Stomach smooth muscle (tissue), 2 donors: Measurements from ENCODE around the gene CELA2A.
"Not testable (repeated sequence)": the region's sequence is repeated elsewhere in the genome, so short reads cannot be mapped to it uniquely, and the experiment has no call there.

Experiments used
- H3K27ac ChIP-seq: one replicate; pipeline ENCODE4 v1.7.0; 2013; ENCODE audit warnings: mild to moderate bottlenecking, low read length, inconsistent platforms
- H3K27me3 ChIP-seq, 2 donors: one replicate each; pipeline ENCODE4 v1.7.0; 2013; ENCODE audit warnings: low read length in 2 of 2; ENCODE audit not compliant: insufficient read depth in 2 of 2, control insufficient read depth in 1 of 2
- H3K36me3 ChIP-seq, 2 donors: one replicate each; pipeline ENCODE4 v1.7.0; 2013; ENCODE audit warnings: low read length in 2 of 2; ENCODE audit not compliant: control insufficient read depth in 2 of 2, insufficient read depth in 2 of 2
- H3K4me1 ChIP-seq: one replicate; pipeline ENCODE4 v1.7.0; 2013; ENCODE audit warnings: low read length; ENCODE audit not compliant: control insufficient read depth, insufficient read depth
- H3K4me3 ChIP-seq, 2 donors: one replicate each; pipeline ENCODE4 v1.7.0; 2013; ENCODE audit warnings: low read length in 2 of 2
- H3K9ac ChIP-seq, 2 donors: one replicate each; pipeline ENCODE4 v1.7.0; 2013; ENCODE audit warnings: low read length in 2 of 2, mild to moderate bottlenecking in 1 of 2
- H3K9me3 ChIP-seq, 2 donors: one replicate each; pipeline ENCODE4 v1.7.0; 2013; ENCODE audit warnings: low read length in 2 of 2; ENCODE audit not compliant: control insufficient read depth in 2 of 2
- donor health status: healthy.
- donor health status: Pancreatic carcinoma.

CELA2A gene

DNA sequence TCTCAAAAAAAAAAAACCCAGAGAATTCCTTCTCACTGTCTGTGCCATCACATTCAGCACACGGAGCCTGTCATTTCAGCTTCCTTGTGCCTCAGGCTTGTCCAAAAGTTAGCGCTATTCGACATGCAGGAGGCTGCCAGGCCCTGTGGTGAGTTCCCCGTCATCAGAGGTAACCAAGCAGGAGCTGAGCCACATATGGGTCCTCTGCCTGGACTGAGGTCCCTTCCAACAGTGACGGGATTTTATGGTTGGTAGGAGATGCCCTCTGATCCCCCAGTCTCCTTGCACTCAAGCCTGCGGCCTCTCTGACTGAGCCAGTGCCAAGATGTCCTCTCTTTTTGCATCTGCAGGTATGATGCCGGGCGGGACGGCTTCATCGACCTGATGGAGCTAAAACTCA is 31.0 kb upstream of the CELA2A start:
- no peaks in the 10 kb centered on the region for H3K27me3 ChIP-seq
- no peak overlapping the region for H3K9ac ChIP-seq
- no peak overlapping the region for H3K4me3 ChIP-seq
- no peaks in the 10 kb centered on the region for H3K9me3 ChIP-seq
- H3K36me3 ChIP-seq, result peaks cover 0 to 5% of the 10 kb centered on the region in 2 donors
- no peak overlapping the region for H3K27ac ChIP-seq
- peaks cover 35% of the 10 kb centered on the region for H3K4me1 ChIP-seq

DNA sequence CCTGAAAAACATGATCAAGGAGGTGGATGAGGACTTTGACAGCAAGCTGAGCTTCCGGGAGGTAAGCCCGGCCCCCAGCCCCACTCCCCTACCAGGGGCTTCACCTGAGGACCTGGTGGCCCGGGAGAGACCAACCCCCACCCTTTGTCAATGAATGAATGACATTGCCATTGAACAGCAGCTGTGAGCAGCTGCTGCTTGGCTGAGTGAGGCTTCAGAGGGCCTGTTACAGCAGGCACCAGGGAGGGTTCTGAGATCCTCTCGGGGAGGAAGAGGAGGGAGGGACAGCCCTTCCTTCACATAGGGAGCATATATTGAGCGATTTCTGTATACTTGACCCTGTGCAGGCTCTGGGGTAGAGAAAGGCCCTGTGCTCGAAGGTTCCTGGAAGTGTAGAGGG is 30.6 kb upstream of the CELA2A start:
- Histone ChIP-seq H3K4me3 (no peak overlapping the region), H3K9me3 (no peaks in the 10 kb centered on the region), H3K4me1 (peaks cover 35% of the 10 kb centered on the region), H3K27ac (peak overlapping the region; percentile 76), H3K9ac (peak overlapping the region in 1 of 2 donors; percentile 35), H3K36me3 (peaks cover 0 to 5% of the 10 kb centered on the region in 2 donors), H3K27me3 (no peaks in the 10 kb centered on the region)

DNA sequence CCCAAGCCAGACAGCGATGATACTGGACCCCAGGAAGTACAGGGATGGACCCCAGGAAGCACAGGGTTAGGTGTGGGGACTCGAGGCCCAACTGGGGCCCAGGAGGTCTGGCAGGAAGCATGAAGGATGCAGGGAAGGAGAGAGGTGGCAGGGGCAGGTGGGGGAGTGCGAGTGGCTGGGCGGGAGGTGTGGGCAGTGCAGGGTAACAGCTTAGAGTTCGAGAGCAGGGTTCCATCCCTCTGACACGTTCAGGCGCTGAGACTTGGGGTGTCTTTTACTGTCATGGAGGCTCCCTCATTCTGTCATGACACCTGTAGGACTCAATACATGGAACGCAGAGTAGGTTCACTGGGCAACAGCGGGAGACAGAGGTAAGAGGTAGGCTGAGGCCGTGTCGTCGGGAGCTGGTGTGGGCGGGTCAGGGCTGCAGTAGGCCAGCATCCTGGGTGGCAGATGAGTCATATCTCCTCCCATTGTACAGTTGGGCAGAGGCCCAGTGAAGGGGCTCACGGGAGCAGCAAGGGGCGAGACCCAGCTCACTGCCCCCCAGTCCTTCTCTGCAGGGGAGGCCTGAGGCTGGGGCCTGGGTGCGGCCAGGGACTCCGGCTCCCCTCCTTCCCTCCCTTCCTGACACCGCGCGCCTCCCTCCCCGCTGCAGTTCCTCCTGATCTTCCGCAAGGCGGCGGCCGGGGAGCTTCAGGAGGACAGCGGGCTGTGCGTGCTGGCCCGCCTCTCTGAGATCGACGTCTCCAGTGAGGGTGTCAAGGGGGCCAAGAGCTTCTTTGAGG is 29.8 kb upstream of the CELA2A start:
- H3K9ac ChIP-seq, result peak overlapping the region; percentile 35 to 51
- H3K36me3 ChIP-seq, result peaks cover 0 to 5% of the 10 kb centered on the region in 2 donors
- H3K27ac ChIP-seq, result peak overlapping the region; percentile 76
- no peaks in the 10 kb centered on the region for H3K27me3 ChIP-seq
- H3K9me3 ChIP-seq, result no peaks in the 10 kb centered on the region
- peaks cover 30% of the 10 kb centered on the region for H3K4me1 ChIP-seq
- H3K4me3 ChIP-seq, result peak overlapping the region; percentile 16 to 58

DNA sequence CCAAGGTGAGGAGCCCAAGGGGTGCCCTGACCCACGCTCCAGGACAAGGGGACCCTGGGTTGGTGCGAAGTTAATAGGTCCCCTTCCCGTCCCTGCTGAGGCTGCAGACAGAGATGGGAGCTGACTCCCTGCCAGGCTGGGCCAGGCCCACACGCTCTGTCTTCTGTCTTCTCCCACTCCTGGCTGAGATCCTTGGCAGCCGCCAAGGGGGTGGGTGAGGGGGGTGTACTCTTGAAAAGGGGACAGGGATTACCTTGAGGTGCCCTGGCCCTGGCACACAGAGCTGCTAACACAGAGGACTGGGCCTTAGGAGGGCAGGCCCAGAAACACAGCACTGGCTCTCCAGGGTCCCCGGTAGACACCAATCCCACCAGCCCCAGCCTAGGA is 29.3 kb upstream of the CELA2A start:
- Histone ChIP-seq H3K9ac (peak overlapping the region; percentile 29 to 35), H3K9me3 (no peaks in the 10 kb centered on the region), H3K27ac (peak overlapping the region; percentile 76), H3K4me3 (peak overlapping the region; percentile 1 to 58), H3K36me3 (peaks cover 0 to 5% of the 10 kb centered on the region in 2 donors), H3K4me1 (peaks cover 29% of the 10 kb centered on the region), H3K27me3 (no peaks in the 10 kb centered on the region)

DNA sequence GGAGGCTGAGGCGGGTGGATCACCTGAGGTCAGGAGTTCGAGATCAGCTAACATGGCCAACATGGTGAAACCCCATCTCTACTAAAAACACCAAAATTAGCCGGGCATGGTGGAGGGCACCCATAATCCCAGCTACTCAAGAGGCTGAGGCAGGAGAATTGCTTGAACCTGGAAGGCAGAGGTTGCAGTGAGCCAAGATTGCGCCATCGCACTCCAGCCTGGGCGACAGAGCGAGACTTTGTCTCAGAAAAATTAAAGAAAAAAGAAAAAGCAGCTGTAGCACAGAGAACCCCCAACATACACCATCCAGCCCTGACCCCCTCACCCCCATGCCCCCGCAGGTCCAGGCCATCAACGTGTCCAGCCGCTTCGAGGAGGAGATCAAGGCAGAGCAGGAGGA is 28.3 kb upstream of the CELA2A start:
- not testable (repeated sequence) for H3K36me3 ChIP-seq, H3K27me3 ChIP-seq, H3K4me3 ChIP-seq, H3K27ac ChIP-seq, H3K9me3 ChIP-seq, H3K9ac ChIP-seq
- H3K4me1 ChIP-seq, result peaks cover 27% of the 10 kb centered on the region

DNA sequence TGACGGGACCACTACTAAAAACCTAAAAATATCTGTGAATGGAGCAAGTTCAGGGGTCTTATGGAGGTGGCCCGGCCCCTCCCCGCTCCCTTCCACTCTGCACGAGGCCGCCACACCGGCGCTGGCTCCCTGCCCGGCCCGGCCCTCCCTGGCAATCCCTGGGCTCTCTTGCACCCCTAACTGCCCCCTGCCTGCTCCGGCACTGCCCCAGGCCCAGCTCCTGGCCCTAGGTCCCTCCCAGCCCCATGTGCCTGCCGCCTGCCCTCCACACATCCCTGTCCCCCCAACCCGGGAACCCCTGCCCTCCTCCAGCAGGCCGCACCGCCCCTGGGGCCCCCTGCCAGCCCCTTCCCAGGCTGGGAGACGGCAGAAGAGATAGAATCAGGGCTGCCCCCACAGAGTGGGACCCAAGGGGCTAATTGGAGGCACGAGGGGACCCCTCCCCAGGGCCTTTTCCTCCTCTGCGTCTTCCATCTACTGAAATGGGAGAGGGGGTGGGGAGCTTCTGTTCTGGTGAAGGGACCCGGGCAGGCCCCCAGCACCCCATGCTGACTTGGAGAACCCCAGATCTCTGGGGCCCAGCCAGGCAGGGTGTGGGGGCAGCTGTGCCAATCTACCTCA is 27.6 kb upstream of the CELA2A start:
- Histone ChIP-seq H3K36me3 (peaks cover 0 to 5% of the 10 kb centered on the region in 2 donors), H3K4me3 (no peak overlapping the region), H3K4me1 (peaks cover 27% of the 10 kb centered on the region), H3K27me3 (no peaks in the 10 kb centered on the region), H3K9ac (no peak overlapping the region), H3K9me3 (no peaks in the 10 kb centered on the region), H3K27ac (no peak overlapping the region)

DNA sequence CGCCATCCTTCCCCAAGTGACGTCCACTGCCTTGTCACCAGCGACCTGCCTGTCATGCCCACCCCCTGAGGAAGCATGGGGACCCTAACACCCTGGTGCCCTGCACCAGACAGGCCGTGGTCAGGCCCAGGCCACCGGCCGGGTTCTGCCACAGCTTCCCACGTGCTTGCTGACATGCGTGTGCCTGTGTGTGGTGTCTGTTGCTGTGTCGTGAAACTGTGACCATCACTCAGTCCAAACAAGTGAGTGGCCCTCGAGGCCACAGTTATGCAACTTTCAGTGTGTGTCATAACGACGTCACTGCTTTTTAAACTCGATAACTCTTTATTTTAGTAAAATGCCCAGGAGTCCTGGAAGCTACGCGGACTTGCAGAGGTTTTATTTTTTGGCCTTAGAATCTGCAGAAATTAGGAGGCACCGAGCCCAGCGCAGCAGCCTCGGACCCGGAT is 26.8 kb upstream of the CELA2A start:
- no peak overlapping the region for H3K9ac ChIP-seq
- peaks cover 0 to 5% of the 10 kb centered on the region in 2 donors for H3K36me3 ChIP-seq
- no peaks in the 10 kb centered on the region for H3K9me3 ChIP-seq
- peaks cover 27% of the 10 kb centered on the region for H3K4me1 ChIP-seq
- H3K27me3 ChIP-seq, result no peaks in the 10 kb centered on the region
- no peak overlapping the region for H3K27ac ChIP-seq
- H3K4me3 ChIP-seq, result no peak overlapping the region

DNA sequence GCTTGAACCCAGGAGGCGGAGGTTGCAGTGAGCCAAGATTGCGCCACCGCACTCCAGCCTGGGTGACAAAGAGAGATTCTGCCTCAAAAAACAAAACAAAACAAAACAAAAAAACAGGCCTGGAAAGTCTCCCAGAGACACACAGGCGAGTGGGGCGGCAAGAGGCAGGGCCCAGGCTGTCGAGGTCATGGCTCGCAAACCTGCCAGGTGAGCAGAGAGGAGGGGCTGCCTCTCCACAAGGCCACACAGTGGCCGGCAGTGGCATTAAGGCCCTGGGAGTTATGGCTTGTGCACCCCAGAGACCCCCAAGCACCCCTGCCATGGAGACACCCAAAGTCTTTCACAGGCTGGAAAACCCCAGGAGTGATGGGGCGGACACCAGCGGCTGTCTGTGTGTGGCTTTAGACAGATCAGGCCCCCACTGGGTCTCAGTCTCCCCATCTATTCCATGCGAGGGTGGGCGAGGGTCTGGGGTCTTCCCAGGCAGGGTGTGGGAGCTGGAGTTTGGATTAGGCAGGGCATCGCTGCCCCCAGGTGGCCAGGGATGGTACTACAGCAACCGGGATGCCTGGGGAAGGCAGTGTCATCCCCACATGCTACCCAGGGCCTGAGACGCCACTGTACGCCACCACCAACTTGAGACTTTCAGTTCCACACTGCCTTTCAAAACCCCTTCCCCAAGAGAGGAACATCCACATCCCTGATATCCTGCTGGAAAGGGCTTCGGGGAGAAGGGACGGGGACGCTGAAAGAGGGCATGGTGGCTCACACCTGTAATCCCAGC is 25.6 kb upstream of the CELA2A start:
- Histone ChIP-seq H3K9me3 (no peaks in the 10 kb centered on the region), H3K27ac (no peak overlapping the region), H3K4me3 (no peak overlapping the region), H3K4me1 (peaks cover 26% of the 10 kb centered on the region), H3K27me3 (no peaks in the 10 kb centered on the region), H3K9ac (no peak overlapping the region), H3K36me3 (peaks cover 0 to 5% of the 10 kb centered on the region in 2 donors)

DNA sequence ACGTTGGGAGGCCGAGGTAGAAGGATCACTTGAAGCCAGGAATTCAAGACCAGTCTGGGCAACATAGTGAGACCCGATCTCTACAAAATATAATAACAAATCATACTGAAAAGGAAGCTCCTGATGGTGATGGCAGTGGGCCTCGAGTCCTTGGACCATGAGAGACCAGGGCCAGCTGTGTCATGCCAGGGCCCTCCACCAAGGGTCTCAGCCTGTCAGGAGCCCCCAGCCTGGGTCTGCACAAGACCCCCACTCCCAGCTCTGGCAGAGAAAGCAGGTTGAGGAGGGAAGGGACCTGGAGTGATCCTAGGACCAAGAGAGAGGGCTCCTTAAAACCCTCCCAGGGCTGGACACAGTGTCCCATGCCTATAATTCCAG is 25.0 kb upstream of the CELA2A start:
- H3K27ac ChIP-seq, result no peak overlapping the region
- H3K36me3 ChIP-seq, result peaks cover 0 to 5% of the 10 kb centered on the region in 2 donors

DNA sequence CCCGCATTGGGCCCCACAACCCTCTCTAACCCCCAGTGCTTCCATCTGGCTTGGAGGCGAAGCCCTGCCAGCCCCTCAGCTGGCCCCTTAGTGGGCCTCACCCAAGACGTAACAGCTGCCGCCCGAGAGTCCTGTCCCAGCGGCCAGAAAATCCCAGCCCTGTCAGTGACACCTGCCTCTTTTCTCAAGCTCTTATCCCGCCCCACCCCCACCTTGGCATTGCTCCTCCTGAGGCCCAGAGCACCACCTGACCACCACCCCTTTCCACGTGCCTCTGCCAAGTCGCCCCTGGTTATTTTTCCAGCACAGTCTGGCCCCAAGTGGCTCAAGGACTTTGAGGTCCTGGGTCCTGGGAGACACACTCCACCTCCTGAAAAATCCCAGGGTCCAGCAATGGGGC is 24.2 kb upstream of the CELA2A start:
- Histone ChIP-seq H3K4me1 (peaks cover 13% of the 10 kb centered on the region), H3K9me3 (no peaks in the 10 kb centered on the region), H3K27me3 (no peaks in the 10 kb centered on the region), H3K4me3 (no peak overlapping the region), H3K36me3 (peaks cover 0 to 5% of the 10 kb centered on the region in 2 donors), H3K9ac (no peak overlapping the region), H3K27ac (peak overlapping the region; percentile 11)

More for the DNA sequence above, 25.0 kb upstream of the CELA2A start:
- Histone ChIP-seq H3K27me3 (no peaks in the 10 kb centered on the region), H3K4me3 (no peak overlapping the region), H3K4me1 (peaks cover 20% of the 10 kb centered on the region), H3K9ac (no peak overlapping the region), H3K9me3 (no peaks in the 10 kb centered on the region)
